Activated CD4-positive, alpha-beta memory T cell treated with anti-CD3 and anti-CD28 coated beads for 36 hours (primary cell): Measurements from ENCODE around the gene NFATC1. TPM values are rescaled to one million over a fixed set of nuclear protein-coding genes. Genes with fewer than 3 reads are reported as not detected.
A peak's percentile ranks its signal among the peaks of the same experiment; 100 is the strongest.

ENCODE experiments used
- CTCF ChIA-PET: fragments of 350-600 bp; sonication (Branson Sonifier 250); formaldehyde crosslinking; loops from one replicate; lab custom pipeline; 2021; ENCODE audit warnings: antibody characterized with exemption, inconsistent platforms; lab: Charles Lee
- POLR2A ChIA-PET: fragments of 350-600 bp; sonication (Branson Sonifier 250); formaldehyde crosslinking; loops from one replicate; lab custom pipeline; 2021; ENCODE audit warnings: antibody characterized with exemption; lab: Charles Lee
- DNase-seq: peaks from one replicate; pipeline ENCODE4 v3.0.0-alpha.2; 2020
- H3K27ac Mint-ChIP-seq: one replicate; pipeline ENCODE4 v1.8.0; 2021; ENCODE audit warnings: mixed read lengths
- H3K27me3 Mint-ChIP-seq: one replicate; pipeline ENCODE4 v1.8.0; 2021; ENCODE audit warnings: mixed read lengths
- H3K36me3 Mint-ChIP-seq: one replicate; pipeline ENCODE4 v1.8.0; 2021; ENCODE audit warnings: mixed read lengths
- H3K4me1 Mint-ChIP-seq: one replicate; pipeline ENCODE4 v1.8.0; 2021; ENCODE audit warnings: low read depth, mixed read lengths
- H3K4me3 Mint-ChIP-seq: one replicate; pipeline ENCODE4 v1.8.0; 2021; ENCODE audit warnings: mild to moderate bottlenecking, mixed read lengths
- H3K9me3 Mint-ChIP-seq: one replicate; pipeline ENCODE4 v1.8.0; 2021; ENCODE audit warnings: mixed read lengths
- intact Hi-C: fragments of 100-400 bp; cut with micrococcal nuclease; formaldehyde crosslinking; loops from one replicate; pipeline ENCODE4 v1.15.1; 2023
- total RNA-seq, 2 experiments: library from RNA; stranded (reverse); gene quantifications; one replicate each; pipeline ENCODE4 v1.2.3, GENCODE V29; 2021

The NFATC1 gene
- total RNA-seq, 2 experiments from 2014 or later: 83.7 to 85.4 TPM

DNA sequence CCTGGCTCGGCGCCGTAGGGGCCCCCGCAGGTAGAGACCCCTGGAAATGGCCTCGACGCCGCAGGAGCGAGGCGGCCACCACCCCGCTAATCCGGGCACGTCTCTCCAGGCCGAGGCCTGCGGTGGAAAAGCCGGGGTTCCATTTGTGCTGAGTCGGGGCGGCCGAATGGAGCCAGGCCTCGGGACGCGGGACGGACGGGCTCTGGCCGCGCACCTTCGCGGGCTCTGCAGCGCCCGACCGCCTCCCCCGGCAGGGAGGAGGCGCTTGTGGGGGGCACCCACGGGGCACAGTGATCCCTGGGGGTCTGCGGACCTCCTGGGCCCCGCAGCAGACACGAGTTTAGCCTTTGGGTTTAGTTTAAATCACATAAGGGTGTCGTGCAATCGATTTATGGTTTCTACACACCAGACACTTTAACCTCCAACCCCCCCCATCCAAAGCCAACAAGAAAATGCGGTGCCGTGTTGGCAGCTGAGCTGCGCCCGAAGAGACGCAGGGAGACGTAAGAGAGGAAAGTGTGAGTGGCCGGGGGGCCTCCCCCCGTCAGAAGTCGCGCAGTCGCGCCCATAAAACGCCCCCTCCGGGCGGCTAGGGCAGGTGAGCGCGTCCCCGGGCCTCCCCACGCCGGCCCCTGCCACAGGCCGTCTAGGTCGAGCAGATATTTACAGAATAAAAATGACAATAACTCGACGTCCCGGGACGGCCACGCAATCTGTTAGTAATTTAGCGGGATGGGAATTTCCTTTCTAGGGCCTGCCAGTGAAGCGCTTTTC lies 1.0 kb upstream of the NFATC1 start:
- POLR2A ChIA-PET: interaction anchor here (1.1 to 7.5 kb wide), 5 partner anchors 11 to 129 kb away, joined by 3 to 63 read pairs (median 4); no protein-coding TSS in a partner anchor
- Mint-ChIP-seq H3K4me1 (peaks cover 26% of the 10 kb centered on the region), H3K27me3 (no peaks in the 10 kb centered on the region), H3K4me3 (peak overlapping the region; percentile 73), H3K9me3 (no peaks in the 10 kb centered on the region), H3K36me3 (peaks cover 15% of the 10 kb centered on the region), H3K27ac (peak overlapping the region; percentile 88)
- CTCF ChIA-PET: interaction anchor here (2.0 to 3.8 kb wide), 2 partner anchors 11 to 41 kb away, joined by 4 to 11 read pairs; no protein-coding TSS in a partner anchor
- intact Hi-C loops: loop anchor here (1.0 to 5.0 kb wide), 6 partner anchors 11 to 638 kb away; partner anchors contain the start of genes CTDP1 and RBFA
- peak; percentile 88 for DNase-seq

GRCh38 chr18:79395308-79395640 lies 456 bp upstream of the NFATC1 start:
- CTCF ChIA-PET: interaction anchor here (1.6 to 3.8 kb wide), 4 partner anchors 15 to 128 kb away, joined by 4 to 22 read pairs (median 16); no protein-coding TSS in a partner anchor
- POLR2A ChIA-PET: interaction anchor here (0.6 to 7.5 kb wide), 8 partner anchors 10 to 128 kb away, joined by 3 to 63 read pairs (median 4); no protein-coding TSS in a partner anchor
- intact Hi-C loops: loop anchor here (1.0 to 5.0 kb wide), 6 partner anchors 10 to 637 kb away; partner anchors contain the start of genes CTDP1 and RBFA
- DNase-seq: no peak
- H3K27me3 Mint-ChIP-seq: no peaks in the 10 kb centered on the region
- peak overlapping the region; percentile 73 for H3K4me3 Mint-ChIP-seq
- peaks cover 26% of the 10 kb centered on the region for H3K4me1 Mint-ChIP-seq
- peak overlapping the region; percentile 88 for H3K27ac Mint-ChIP-seq
- H3K36me3 Mint-ChIP-seq: peaks cover 15% of the 10 kb centered on the region
- no peaks in the 10 kb centered on the region for H3K9me3 Mint-ChIP-seq

- POLR2A ChIA-PET: interaction anchor here (1.2 to 7.5 kb wide), 5 partner anchors 9 to 127 kb away, joined by 3 to 63 read pairs (median 7); no protein-coding TSS in a partner anchor
- peak; percentile 66 for DNase-seq
- Mint-ChIP-seq H3K9me3 (no peaks in the 10 kb centered on the region), H3K4me1 (peaks cover 34% of the 10 kb centered on the region), H3K27ac (peak overlapping the region; percentile 28), H3K27me3 (no peaks in the 10 kb centered on the region), H3K4me3 (peak overlapping the region; percentile 74), H3K36me3 (peaks cover 23% of the 10 kb centered on the region)
- CTCF ChIA-PET: interaction anchor here (1.3 to 3.8 kb wide), 6 partner anchors 9 to 134 kb away, joined by 4 to 22 read pairs (median 11); no protein-coding TSS in a partner anchor
- intact Hi-C loops: loop anchor here (5.0 kb wide), 1 partner anchor 636 kb away; the partner anchor contains the start of gene RBFA
Observed at GRCh38 chr18:79396431-79397246, 909 bp downstream of the NFATC1 start.

DNA sequence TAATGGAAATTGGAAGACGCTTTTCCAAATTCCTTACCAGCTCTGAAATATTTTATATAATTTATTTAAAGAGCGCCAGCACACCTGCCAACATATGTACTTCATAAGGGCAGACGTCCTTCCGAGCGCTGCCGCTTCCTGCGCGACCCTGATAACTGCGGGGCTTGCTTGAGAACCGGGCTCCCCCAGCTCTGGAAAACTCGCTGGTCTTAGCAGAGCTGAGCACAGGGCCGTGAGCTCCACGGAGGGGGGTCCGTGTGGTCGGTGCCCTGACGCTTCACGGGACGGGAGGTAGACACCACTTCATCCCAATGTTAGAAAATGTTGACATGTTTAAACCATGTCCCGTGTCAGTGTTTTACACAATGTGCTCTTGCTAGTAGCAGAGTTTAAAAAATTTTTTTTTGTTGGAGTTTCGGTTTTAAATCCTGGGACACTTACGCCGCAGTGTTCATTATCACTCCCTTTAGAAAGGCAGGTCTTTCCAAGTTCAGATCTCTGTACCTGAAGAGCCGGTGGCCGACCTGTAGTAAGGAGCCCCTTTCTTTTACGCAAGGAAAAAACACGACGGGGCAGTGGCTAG lies 1.6 kb downstream of the NFATC1 start:
- H3K27ac Mint-ChIP-seq: peak overlapping the region; percentile 88
- CTCF ChIA-PET: interaction anchor here (1.2 to 3.8 kb wide), 7 partner anchors 8 to 133 kb away, joined by 4 to 22 read pairs (median 11); no protein-coding TSS in a partner anchor

DNA sequence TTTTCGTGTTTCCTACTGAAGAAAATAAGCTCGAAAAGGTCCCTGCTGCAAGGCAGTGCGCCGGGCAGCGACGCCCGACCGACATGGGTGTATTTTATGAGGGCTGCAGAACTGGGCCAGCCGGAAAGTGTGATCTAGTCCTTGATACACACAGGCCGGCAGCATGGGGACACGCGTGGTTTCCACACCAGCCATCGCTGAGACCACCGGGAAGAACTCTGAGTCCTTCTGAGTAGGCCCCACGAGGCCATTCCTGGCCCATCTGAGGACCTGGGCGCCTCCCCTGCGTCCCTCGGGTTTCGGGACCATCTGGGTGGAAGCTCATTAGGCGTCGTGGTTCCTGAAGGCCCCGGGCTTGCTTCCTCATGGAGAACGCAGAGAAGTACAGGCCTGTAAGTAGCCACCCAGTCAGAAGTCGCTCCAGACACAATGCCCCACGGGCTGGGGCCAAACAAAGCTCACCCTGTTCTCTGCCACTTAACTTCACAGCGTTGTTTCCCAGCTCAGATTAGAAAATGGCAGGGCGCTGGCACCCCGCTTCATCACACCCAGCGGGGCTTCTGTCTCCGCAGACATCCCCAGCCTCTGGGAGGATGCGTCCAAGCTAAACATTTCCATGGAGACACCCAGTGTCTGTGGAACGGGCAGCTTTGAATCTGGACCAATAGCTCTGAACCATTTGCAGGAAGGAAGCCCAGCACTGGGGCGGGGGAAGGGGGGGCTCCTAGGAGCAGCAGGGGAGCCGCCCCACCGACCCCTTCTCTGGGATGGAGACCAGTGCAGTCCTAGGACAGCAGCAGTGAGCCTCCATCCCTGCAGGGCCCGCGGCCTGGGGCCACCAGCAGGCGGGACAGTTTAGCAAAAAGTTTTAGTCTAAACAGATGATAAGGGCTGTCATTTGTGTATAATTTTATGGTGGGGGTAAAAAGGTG lies 2.4 kb downstream of the NFATC1 start:
- Mint-ChIP-seq H3K36me3 (peaks cover 35% of the 10 kb centered on the region), H3K4me3 (peak overlapping the region; percentile 80), H3K9me3 (no peaks in the 10 kb centered on the region), H3K27me3 (no peaks in the 10 kb centered on the region), H3K4me1 (peaks cover 35% of the 10 kb centered on the region), H3K27ac (peak overlapping the region; percentile 88)
- intact Hi-C loops: loop anchor here (5.0 kb wide), 1 partner anchor 634 kb away; the partner anchor contains the start of gene RBFA
- no peak for DNase-seq
- ChIA-PET CTCF (interaction anchor here (1.2 to 3.8 kb wide), 7 partner anchors 10 to 133 kb away, joined by 4 to 22 read pairs (median 11); no protein-coding TSS in a partner anchor), POLR2A (interaction anchor here (7.5 kb wide), 1 partner anchor 125 kb away, joined by 63 read pairs; no protein-coding TSS in a partner anchor)

More for the DNA sequence above, 1.6 kb downstream of the NFATC1 start:
- peaks cover 33% of the 10 kb centered on the region for H3K4me1 Mint-ChIP-seq
- POLR2A ChIA-PET: interaction anchor here (2.1 to 7.5 kb wide), 2 partner anchors 8 to 126 kb away, joined by 15 to 63 read pairs; no protein-coding TSS in a partner anchor
- H3K36me3 Mint-ChIP-seq: peaks cover 28% of the 10 kb centered on the region
- intact Hi-C loops: loop anchor here (5.0 kb wide), 1 partner anchor 635 kb away; the partner anchor contains the start of gene RBFA
- no peak for DNase-seq
- peak overlapping the region; percentile 80 for H3K4me3 Mint-ChIP-seq
- no peaks in the 10 kb centered on the region for H3K27me3 Mint-ChIP-seq
- no peaks in the 10 kb centered on the region for H3K9me3 Mint-ChIP-seq

GRCh38 chr18:79399275-79400081 lies 3.7 kb downstream of the NFATC1 start:
- POLR2A ChIA-PET: interaction anchor here (7.5 kb wide), 1 partner anchor 124 kb away, joined by 63 read pairs; no protein-coding TSS in a partner anchor
- CTCF ChIA-PET: interaction anchor here (1.7 kb wide), 1 partner anchor 12 kb away, joined by 4 read pairs; no protein-coding TSS in a partner anchor
- Mint-ChIP-seq H3K36me3 (peaks cover 46% of the 10 kb centered on the region), H3K9me3 (no peaks in the 10 kb centered on the region), H3K27ac (peak overlapping the region; percentile 88), H3K27me3 (no peaks in the 10 kb centered on the region), H3K4me3 (peak overlapping the region; percentile 80), H3K4me1 (peaks cover 45% of the 10 kb centered on the region)
- DNase-seq: peak; percentile 51
- intact Hi-C loops: loop anchor here (1.0 to 10.0 kb wide), 4 partner anchors 125 to 633 kb away; partner anchors contain the start of genes ATP9B, HSBP1L1 and RBFA

- H3K36me3 Mint-ChIP-seq: peaks cover 50% of the 10 kb centered on the region
- POLR2A ChIA-PET: interaction anchor here (3.7 kb wide), 1 partner anchor 123 kb away, joined by 18 read pairs; no protein-coding TSS in a partner anchor
- H3K4me1 Mint-ChIP-seq: peaks cover 50% of the 10 kb centered on the region
Observed at GRCh38 chr18:79400091-79400590, 4.4 kb downstream of the NFATC1 start.

DNA sequence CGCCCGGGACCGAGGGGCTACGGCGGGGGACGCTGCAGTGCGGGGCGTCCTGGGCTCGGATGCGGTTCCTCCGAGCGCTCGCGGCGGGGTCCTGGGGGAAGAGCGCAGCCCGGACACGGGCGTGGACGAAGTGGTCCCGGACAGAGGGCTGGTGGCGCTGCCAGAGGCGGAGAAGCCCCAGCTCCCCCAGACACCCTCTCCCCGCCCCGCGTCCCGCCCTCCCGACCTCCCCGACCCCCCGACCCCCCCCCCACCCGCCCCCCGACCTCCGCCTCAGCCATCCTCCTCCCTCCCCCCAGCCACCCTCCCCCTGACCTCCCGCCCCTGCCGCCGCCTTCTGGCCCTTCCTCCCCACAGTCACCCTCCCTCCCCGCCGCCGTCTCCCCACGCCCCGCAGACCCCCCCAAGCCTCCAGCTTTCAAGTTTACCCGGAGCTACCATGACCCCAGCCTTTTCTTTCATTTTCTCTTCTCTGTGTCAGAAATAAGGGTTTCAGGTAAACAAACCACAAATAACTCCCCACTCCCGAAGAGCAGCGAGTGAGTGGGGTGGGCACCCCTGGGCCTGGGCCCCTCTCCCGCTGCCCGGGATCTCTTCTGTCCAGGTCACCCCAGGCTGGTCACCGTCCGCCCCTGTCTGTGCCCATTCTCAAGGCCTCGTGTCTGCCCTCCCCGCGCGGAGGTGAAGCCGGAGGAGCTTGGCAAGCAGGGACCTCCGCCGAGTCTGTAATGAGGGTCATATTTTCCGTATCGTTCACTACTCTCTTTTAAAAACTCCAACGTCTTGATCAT lies 5.1 kb downstream of the NFATC1 start:
- H3K9me3 Mint-ChIP-seq: no peaks in the 10 kb centered on the region
- CTCF ChIA-PET: no interaction called here
- POLR2A ChIA-PET: interaction anchor here (3.7 kb wide), 1 partner anchor 122 kb away, joined by 18 read pairs; no protein-coding TSS in a partner anchor
- H3K27ac Mint-ChIP-seq: peak overlapping the region; percentile 94
- intact Hi-C loops: loop anchor here (10.0 kb wide), 2 partner anchors 336 to 564 kb away; partner anchors contain the start of genes ATP9B and HSBP1L1
- H3K36me3 Mint-ChIP-seq: peaks cover 51% of the 10 kb centered on the region
- no peaks in the 10 kb centered on the region for H3K27me3 Mint-ChIP-seq
- peak; percentile 70 for DNase-seq
- H3K4me1 Mint-ChIP-seq: peaks cover 55% of the 10 kb centered on the region
- H3K4me3 Mint-ChIP-seq: peak overlapping the region; percentile 87

More at GRCh38 chr18:79400091-79400590, 4.4 kb downstream of the NFATC1 start:
- Mint-ChIP-seq H3K27me3 (no peaks in the 10 kb centered on the region), H3K27ac (no peak overlapping the region), H3K4me3 (peak overlapping the region; percentile 41), H3K9me3 (no peaks in the 10 kb centered on the region)
- peak; percentile 78 for DNase-seq
- intact Hi-C loops: loop anchor here (10.0 kb wide), 2 partner anchors 335 to 565 kb away; partner anchors contain the start of genes ATP9B and HSBP1L1
- CTCF ChIA-PET: no interaction called here
